Measurements from ENCODE around the gene RABAC1. TPM values are rescaled to one million over a fixed set of nuclear protein-coding genes. Genes with fewer than 3 reads are reported as not detected.

RABAC1 gene
- total RNA-seq, 2 donors from 2014 or later = 114 to 122 TPM

- no peaks in the 10 kb centered on the region for H3K4me1 ChIP-seq (ENCODE audit: control insufficient read depth, insufficient read depth, low read length)
- TF ChIP-seq CTCF (conservative IDR thresholded peaks at IDR 0.05) = no peak
- H3K9ac ChIP-seq (ENCODE audit: extremely low read depth, low read length, poor library complexity, severe bottlenecking) = no peak overlapping the region
- H3K4me1 Mint-ChIP-seq = no peaks in the 10 kb centered on the region
- no peak overlapping the region for H3K4me3 ChIP-seq (ENCODE audit: low read length)
- H3K9me3 ChIP-seq (ENCODE audit: control insufficient read depth, low read length) = no peaks in the 10 kb centered on the region
- no peak overlapping the region for H3K4me3 Mint-ChIP-seq
- no peaks in the 10 kb centered on the region for H3K36me3 Mint-ChIP-seq (ENCODE audit: low read depth)
- no peaks in the 10 kb centered on the region for H3K27me3 ChIP-seq (ENCODE audit: control insufficient read depth, insufficient read depth, low read length, poor library complexity, severe bottlenecking)
- no peaks in the 10 kb centered on the region for H3K36me3 ChIP-seq (ENCODE audit: control insufficient read depth, insufficient read depth, low read length)
- WGBS, 2 experiments (ENCODE audit: insufficient coverage in 1 of 2, insufficient read length in 1 of 2) = 89 to 95% methylated on average over 16 to 17 of the region's 17 CpGs
- no peaks in the 10 kb centered on the region for H3K27me3 Mint-ChIP-seq (ENCODE audit: insufficient read depth)
- no peaks in the 10 kb centered on the region for H3K9me3 Mint-ChIP-seq
- DNase-seq = no peak
- no peak overlapping the region for H3K27ac Mint-ChIP-seq
- H3K27ac ChIP-seq (ENCODE audit: low read depth, low read length) = no peak overlapping the region
Observed at GRCh38 chr19:41978470-41978869, 19.3 kb upstream of the RABAC1 start.

GRCh38 chr19:41977916-41978315 is 18.8 kb upstream of the RABAC1 start:
- TF ChIP-seq CTCF (conservative IDR thresholded peaks at IDR 0.05) = no peak
- no peak overlapping the region for H3K27ac ChIP-seq (ENCODE audit: low read depth, low read length)
- no peaks in the 10 kb centered on the region for H3K9me3 ChIP-seq (ENCODE audit: control insufficient read depth, low read length)
- no peaks in the 10 kb centered on the region for H3K27me3 ChIP-seq (ENCODE audit: control insufficient read depth, insufficient read depth, low read length, poor library complexity, severe bottlenecking)
- H3K4me3 Mint-ChIP-seq = no peak overlapping the region
- H3K36me3 ChIP-seq (ENCODE audit: control insufficient read depth, insufficient read depth, low read length) = no peaks in the 10 kb centered on the region
- no peaks in the 10 kb centered on the region for H3K4me1 Mint-ChIP-seq
- H3K4me1 ChIP-seq (ENCODE audit: control insufficient read depth, insufficient read depth, low read length) = no peaks in the 10 kb centered on the region
- H3K27ac Mint-ChIP-seq = no peak overlapping the region
- no peaks in the 10 kb centered on the region for H3K27me3 Mint-ChIP-seq (ENCODE audit: insufficient read depth)
- no peak overlapping the region for H3K4me3 ChIP-seq (ENCODE audit: low read length)
- no peaks in the 10 kb centered on the region for H3K9me3 Mint-ChIP-seq
- no peaks in the 10 kb centered on the region for H3K36me3 Mint-ChIP-seq (ENCODE audit: low read depth)
- WGBS, 2 experiments (ENCODE audit: insufficient coverage in 1 of 2, insufficient read length in 1 of 2) = 88 to 91% methylated on average over 17 to 22 of the region's 22 CpGs
- H3K9ac ChIP-seq (ENCODE audit: extremely low read depth, low read length, poor library complexity, severe bottlenecking) = no peak overlapping the region
- DNase-seq = no peak

GRCh38 chr19:41974652-41975051 is 15.5 kb upstream of the RABAC1 start:
- Histone ChIP-seq H3K9me3 (ENCODE audit: control insufficient read depth, low read length) (no peaks in the 10 kb centered on the region), H3K4me1 (ENCODE audit: control insufficient read depth, insufficient read depth, low read length) (no peaks in the 10 kb centered on the region), H3K27me3 (ENCODE audit: control insufficient read depth, insufficient read depth, low read length, poor library complexity, severe bottlenecking) (no peaks in the 10 kb centered on the region), H3K27ac (ENCODE audit: low read depth, low read length) (no peak overlapping the region), H3K9ac (ENCODE audit: extremely low read depth, low read length, poor library complexity, severe bottlenecking) (no peak overlapping the region), H3K4me3 (ENCODE audit: low read length) (no peak overlapping the region), H3K36me3 (ENCODE audit: control insufficient read depth, insufficient read depth, low read length) (no peaks in the 10 kb centered on the region)
- Mint-ChIP-seq H3K4me1 (no peaks in the 10 kb centered on the region), H3K27ac (no peak overlapping the region), H3K4me3 (no peak overlapping the region), H3K36me3 (ENCODE audit: low read depth) (no peaks in the 10 kb centered on the region), H3K9me3 (no peaks in the 10 kb centered on the region), H3K27me3 (ENCODE audit: insufficient read depth) (no peaks in the 10 kb centered on the region)
- DNase-seq = no peak
- no peak for TF ChIP-seq CTCF (conservative IDR thresholded peaks at IDR 0.05)
- WGBS, 2 experiments (ENCODE audit: insufficient coverage in 1 of 2, insufficient read length in 1 of 2) = 92 to 96% methylated on average over 7 to 8 of the region's 8 CpGs
